GM12892 (cell line): ENCODE results near the gene CFAP46.
"Not testable (repeated sequence)": the region's sequence is repeated elsewhere in the genome, so short reads cannot be mapped to it uniquely, and the experiment has no call there.

ENCODE experiments used
- DNase-seq: peaks from one replicate; pipeline ENCODE4 v3.0.0; 2011; ENCODE audit not compliant: insufficient read length
- FAIRE-seq: peaks from 2 replicates; lab custom pipeline; 2011; peaks lifted over from hg19 to GRCh38; lab: Jason Lieb, UNC
- POLR2A ChIP-seq: IDR thresholded peaks from 2 replicates; pipeline ENCODE4 v1.6.1; 2011; ENCODE audit warnings: low read depth, low read length, control low read depth
- POLR2AphosphoS5 ChIP-seq: IDR thresholded peaks from 2 replicates; pipeline ENCODE4 v1.6.1; 2011; ENCODE audit warnings: low read depth, low read length, control low read depth
- TAF1 ChIP-seq: IDR thresholded peaks from 2 replicates; pipeline ENCODE4 v1.6.1; 2011; ENCODE audit warnings: low read depth, mild to moderate bottlenecking, control low read depth, low read length, borderline replicate concordance

The CFAP46 gene

DNA sequence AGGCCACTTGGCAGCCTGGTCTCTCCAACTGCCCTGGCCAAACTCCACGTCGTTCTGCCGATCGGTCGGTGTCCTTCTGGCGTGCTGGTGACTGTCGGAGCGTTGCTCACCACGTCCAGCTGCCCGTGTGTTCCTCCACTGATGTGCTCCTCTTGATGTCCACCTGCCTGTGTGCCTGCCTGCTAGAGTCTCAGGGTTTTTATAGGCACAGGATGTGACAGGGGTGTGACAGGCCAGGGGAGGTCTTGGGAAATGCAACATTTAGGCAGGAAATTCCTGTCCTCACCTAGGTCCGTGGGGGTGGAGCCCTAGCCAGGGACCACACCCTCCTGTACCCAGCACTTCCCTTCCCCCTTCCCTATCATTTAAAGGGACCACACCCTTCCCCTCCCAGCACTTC lies 25.2 kb upstream of the CFAP46 start:
- no peak for FAIRE-seq
- no peak for TF ChIP-seq POLR2A
- TF ChIP-seq POLR2AphosphoS5, result no peak
- TF ChIP-seq TAF1, result no peak

DNA sequence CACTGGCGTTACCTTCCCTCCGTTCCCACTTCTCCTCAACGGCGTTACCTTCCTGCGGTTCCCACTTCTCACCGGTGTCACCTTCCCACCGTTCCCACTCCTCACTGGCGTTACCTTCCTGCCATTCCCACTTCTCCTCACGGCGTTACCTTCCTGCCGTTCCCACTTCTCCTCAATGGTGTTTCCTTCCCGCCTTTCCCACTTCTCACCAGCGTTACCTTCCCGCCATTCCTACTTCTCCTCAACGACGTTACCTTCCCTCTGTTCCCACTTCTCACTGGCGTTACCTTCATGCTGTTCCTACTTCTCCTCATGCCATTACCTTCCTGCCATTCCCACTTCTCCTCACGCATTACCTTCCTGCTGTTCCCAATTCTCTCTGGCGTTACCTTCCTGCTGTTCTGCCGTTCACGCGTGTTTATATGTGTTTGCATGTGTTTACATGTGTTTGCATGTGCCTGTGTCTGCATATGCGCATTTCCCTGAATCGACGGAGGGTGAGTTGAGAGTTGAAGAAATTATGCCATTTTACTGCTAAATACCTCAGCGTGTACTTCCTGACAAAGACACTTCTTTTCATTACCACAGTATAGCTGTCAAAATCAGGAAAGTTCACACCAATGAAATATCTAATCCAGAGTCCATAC lies 23.2 kb upstream of the CFAP46 start:
- FAIRE-seq (no peak), DNase-seq (no peak)
- no peak for TF ChIP-seq TAF1
- TF ChIP-seq POLR2A, result no peak
- TF ChIP-seq POLR2AphosphoS5, result no peak

More for the DNA sequence above, 25.2 kb upstream of the CFAP46 start:
- no peak for DNase-seq

DNA sequence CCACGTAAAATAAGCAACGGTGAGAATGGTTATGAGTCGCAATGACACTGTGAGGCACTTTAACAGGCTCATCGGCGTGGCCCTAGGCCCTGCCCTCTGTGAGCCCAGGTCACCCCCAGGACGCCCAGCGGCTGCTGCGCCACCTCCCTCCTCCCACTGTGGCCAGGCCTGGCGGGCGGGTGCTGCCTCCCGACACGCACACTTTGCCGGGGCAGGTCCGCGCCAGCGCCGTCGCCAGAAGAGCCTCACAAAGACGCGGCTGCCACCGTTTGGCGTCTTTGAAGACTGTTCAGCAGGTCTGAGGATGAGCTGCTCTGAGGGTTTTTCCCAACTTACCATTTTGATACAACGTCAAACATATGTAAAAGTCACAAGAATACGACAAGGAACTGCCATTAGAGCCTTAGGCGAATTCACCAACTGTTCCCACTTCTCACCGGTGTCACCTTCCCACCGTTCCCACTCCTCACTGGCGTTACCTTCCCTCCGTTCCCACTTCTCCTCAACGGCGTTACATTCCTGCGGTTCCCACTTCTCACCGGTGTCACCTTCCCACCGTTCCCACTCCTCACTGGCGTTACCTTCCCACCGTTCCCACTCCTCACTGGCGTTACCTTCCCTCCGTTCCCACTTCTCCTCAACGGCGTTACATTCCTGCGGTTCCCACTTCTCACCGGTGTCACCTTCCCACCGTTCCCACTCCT lies 22.5 kb upstream of the CFAP46 start:
- not testable (repeated sequence) for FAIRE-seq, DNase-seq

DNA sequence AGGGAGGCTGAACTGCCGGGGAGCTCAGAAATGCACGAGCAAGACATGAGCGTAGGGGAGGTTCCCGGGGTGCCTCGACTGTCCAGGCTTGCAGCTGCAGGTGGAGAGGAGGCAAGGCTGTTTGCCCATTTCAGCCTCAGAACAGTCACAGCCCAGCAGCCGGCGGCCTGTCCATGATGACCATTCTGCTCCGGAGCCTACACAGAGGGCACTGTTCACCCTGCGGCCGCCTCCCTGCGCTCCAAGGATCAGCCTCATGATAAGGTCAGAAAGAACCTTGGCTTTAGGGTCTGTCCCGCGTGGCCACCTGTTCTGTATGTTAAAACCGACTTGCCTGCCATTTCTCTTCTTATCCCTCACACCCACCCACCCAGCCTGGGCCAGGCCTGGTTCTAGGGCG lies 21.9 kb upstream of the CFAP46 start:
- no peak for FAIRE-seq
- DNase-seq, result no peak
- no peak for TF ChIP-seq POLR2AphosphoS5
- no peak for TF ChIP-seq TAF1
- TF ChIP-seq POLR2A, result no peak

DNA sequence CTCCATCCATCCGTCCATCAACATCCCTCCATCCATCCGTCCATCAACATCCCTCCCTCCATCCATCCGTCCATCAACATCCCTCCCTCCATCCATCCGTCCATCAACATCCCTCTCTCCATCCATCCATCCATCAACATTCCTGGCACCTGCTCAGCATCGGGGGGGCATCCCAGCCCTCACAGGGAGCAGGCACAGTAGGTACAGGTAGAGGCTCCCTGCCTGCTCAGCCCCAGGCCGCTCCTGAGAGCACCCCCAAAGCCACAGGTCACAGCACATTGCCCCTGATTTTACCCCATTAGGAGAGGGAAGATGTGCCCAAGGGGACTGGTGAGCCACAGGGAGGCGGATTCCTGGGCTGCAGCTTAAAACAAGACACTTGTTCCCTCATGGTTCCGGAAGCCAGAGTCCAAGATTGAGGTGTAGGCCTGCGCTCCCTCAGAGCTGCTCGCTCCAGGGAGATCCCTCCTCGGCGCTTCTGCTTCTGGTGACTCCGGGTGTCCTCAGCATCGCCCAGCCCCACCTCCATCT lies 21.1 kb upstream of the CFAP46 start:
- no peak for FAIRE-seq
- no peak for DNase-seq
- no peak for TF ChIP-seq POLR2A
- no peak for TF ChIP-seq TAF1
- no peak for TF ChIP-seq POLR2AphosphoS5

DNA sequence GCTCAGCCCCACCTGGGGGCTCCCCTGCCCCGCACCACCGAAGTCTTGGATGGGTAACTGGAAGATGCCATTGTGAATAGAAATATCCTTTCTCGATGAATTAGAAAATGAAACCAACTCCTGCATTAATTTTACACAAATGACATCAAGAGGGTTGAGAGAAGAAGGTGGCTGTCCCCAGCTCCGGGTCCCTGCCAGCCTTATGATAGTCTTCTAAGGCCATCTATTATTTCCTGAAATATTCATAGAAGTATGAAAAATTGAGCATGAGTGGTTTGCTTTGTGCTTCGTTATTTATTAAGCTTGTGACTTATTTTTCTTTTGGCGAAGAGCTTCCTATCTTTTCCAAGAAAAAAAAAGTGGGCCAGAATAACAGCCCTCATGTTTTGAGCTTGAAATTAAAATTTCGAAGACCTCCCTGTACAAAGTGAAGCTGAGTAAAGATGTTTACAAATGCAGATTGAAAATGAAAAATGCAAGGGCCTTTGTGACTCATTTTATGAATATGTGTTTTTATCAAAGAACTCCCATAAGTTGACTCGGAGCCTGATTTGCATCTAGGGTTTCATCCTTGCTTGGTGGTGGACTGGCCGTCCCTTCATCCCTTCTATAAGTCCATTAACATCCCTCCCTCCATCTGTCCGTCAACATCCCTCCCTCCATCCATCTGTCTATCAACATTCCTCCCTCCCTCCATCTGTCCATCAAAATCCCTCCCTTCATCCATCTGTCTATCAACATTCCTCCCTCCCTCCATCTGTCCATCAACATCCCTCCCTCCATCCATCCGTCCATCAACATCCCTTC lies 20.5 kb upstream of the CFAP46 start:
- FAIRE-seq, result no peak
- no peak for TF ChIP-seq POLR2A
- TF ChIP-seq POLR2AphosphoS5, result no peak
- TF ChIP-seq TAF1, result no peak
- DNase-seq, result no peak

DNA sequence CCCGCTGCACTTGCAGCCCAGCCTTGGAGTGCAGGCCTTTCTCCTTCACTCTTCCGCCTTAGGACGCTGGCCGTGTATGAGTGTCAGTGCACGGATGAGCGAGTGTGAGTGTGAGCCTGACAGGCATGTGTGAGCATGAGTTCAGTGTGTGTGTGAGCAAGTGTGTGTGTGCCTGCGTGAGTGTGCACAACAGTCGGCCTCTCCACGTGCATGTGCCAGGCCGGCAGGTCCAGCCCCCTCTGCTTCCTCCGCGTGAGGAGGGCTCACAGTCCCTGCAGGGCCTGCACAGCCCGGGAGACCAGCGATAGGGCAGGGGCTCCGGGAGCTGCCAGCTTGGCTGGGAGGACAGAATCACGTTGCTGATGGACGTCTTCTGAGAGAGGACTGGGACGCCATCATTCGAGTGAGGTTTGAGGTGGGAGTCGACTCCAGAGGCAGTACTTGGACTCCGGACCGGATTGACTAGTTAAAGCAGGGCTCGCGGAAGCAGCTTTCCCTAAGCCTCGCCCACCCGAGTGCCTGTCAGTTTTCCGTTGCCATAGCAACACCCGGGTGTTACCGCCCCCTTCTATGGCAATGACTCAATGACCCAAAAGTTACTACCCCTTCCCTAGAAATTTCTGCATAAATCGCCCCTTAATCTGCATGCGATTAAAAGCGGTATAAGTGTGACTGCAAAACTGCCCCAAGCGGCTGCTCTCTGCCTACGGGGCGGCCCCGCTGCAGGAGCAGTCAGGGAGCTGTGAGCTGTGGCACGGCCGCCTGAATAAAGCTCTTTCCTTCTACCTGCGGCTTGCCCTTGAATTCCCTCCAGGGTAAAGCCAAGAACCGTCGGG lies 19.6 kb upstream of the CFAP46 start:
- DNase-seq (no peak), FAIRE-seq (no peak)
- TF ChIP-seq TAF1, result no peak
- TF ChIP-seq POLR2A, result no peak
- no peak for TF ChIP-seq POLR2AphosphoS5

DNA sequence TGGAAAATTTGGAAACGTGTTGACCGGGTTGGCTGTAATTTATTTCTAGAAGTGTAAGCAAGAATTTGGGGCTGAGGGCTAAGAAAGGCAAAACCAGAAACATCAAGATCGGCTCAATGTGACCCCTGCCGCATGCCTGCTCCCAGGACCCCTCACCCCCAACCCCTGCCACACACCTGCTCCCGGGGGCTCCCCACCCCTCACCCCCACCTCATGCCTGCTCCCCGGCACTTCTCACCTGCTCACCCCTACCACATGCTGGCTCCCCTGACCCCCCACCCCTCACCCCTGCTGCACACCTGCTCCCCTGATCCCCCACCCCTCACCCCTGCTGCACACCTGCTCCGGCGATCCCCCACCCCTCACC lies 19.0 kb upstream of the CFAP46 start:
- DNase-seq (no peak), FAIRE-seq (no peak)
- TF ChIP-seq TAF1, result no peak
- TF ChIP-seq POLR2A, result no peak
- TF ChIP-seq POLR2AphosphoS5, result no peak

DNA sequence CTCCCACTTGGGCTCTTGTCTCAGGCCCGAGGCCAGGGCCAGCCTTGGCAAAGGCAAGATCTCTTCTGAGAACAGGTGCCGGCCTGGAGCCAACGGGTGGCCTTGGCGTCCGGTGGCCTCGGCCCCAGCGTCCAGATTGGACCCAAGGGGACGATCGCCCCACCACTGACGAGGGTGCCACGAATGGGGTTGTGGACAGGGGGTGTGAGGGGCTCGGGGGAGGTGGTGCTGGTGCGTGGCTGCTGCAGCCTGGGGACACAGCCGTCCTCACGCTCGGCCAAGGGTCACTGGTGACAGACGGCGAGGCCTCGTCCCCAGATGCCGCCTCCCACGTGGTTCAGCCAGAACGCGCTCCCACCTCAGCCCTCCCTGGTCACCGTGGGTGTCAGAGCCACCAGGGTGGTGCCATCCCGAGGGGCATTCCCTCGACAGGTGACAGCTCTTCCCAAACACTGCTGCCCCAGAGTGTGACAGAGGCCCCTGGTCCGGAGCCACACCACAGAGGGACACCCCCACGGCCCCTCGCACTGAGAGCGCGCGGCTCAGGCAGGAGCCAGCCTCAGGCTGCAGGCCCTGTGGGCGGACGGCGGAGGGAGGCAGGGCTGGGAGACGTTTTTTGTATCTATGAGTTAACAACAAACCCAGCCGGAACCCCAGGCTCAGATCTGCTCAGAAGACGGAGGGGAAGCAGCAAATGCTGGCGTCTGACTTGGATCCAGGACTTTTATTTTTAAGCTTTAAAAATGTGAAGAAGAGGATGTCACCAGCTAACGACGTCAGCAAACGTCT lies 18.5 kb upstream of the CFAP46 start:
- TF ChIP-seq TAF1, result no peak
- TF ChIP-seq POLR2AphosphoS5, result no peak
- no peak for TF ChIP-seq POLR2A
- DNase-seq (no peak), FAIRE-seq (no peak)

DNA sequence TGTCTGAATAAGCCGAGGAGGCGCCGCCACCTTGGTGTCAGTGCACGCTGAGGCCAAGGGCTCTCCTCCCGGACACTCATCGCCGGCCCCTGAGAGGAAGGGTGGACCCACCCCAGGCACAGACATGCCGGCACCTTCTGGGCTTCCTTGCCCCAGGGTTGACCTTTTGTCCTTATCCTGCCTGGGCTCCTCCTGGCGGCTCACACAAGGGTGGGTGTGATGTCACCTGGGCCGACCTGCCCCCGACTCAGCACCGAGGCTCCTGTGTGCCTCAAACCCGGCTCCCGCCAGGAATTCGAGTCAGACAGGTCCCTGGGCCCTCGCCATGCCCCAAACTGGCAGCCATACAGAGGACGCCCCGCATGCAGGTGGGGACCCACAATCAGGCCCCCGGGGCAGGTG lies 17.7 kb upstream of the CFAP46 start:
- no peak for TF ChIP-seq TAF1
- TF ChIP-seq POLR2A, result no peak
- DNase-seq (no peak), FAIRE-seq (no peak)
